GM21381 (cell line): ENCODE results near the gene ABI1.

Experiments used
- ATAC-seq: cut with Tn5 transposase; IDR thresholded peaks from one replicate; pipeline ENCODE4 v1.9.1; 2021; ENCODE audit warnings: mild to moderate bottlenecking, moderate library complexity; ENCODE audit not compliant: unreplicated experiment

ABI1 gene

DNA sequence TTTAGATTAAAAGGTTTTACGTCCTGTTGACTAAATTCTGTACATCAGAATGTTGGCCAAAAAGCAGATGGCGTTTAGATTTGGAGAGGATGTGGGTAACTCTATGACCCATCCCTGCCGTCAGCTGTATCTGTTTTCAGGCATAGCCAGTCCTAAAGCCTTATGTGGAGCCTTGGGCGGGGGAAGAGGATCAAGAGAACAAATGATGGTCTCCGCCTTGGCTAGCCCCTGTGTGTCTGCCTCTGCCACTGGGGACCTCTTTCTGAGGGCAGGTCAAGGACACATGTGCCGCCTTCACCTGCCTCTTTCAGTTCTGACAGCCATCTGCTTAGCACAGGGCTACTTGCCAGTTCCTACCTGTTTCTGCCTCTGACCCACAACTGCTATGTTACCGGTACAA is 139.2 kb downstream of the ABI1 start:
- ATAC-seq, result no peak

DNA sequence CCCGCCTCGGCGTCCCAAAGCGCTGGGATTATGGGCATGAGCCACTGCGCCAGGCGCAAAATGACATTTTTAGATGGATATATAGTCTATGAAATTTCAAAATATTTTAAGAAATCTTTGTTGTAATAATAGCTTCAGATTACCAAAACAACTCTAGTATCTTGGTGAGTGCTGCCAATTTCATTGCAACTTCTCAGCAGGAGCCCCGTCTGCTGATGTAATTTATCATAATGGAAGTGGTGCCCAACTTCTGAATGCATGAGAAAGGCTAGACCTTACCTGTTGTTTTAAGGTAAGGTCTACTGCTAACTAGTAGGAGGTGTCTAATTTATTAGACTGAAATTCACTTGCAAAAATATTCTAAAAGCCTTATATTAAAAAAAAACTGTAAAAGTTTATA is 143.3 kb downstream of the ABI1 start:
- no peak for ATAC-seq

DNA sequence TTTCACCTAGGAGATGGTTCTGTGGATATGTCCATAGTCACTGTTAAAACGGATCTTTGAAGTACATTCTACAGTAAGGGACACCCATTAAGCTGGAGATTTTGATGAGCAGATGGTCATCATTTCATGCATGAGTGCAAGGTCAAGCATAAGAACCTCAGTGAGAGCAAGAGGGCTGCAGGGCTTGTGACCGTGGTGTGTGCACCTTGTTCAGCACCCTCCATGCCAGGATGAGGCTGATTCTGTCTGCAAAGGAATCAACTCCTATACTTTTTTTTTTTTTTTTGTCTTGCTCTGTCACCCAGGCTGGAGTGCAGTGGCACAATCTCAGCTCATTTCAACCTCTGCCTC is 145.6 kb downstream of the ABI1 start:
- no peak for ATAC-seq

DNA sequence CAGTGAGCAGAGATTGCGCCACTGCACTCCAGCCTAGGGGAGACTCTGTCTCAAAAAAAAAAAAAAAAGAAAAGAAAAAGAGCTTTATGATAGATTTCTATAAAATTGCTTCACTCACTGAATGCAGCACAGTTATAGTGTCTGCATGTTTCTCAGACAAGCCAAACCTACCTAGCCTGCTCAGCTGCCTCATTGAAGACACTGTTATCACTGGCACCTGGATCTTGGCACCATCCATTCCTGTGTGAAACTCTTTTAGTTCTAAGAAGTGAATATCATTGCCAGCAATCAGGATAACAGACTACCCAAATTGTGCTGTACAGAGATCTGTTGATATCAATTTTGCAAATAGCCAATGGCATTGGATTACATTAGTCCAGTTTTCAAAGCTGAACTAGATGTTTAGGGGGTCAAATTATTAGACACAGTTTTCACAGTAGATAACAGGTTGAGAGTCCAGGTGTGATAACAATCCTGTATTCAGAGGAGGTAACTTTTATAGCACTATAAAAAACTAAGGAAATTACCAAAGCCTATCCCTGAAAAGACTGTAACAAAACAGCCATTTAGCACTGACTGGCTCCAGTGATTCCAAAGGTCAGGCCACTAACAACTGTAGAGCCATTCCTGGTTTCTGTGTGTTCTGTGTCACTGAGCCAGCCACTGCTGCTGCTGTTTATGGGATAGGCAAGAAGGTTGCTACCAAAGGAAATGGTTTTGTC is 146.2 kb downstream of the ABI1 start:
- ATAC-seq, result no peak

GRCh38 chr10:26711324-26711723 is 149.4 kb downstream of the ABI1 start:
- no peak for ATAC-seq

GRCh38 chr10:26706936-26707335 is 153.8 kb downstream of the ABI1 start:
- no peak for ATAC-seq

- ATAC-seq, result no peak
These were observed 154.6 kb downstream of the ABI1 start for GRCh38 chr10:26706206-26706605.

- no peak for ATAC-seq
These were observed 156.8 kb downstream of the ABI1 start for GRCh38 chr10:26703974-26704373.

DNA sequence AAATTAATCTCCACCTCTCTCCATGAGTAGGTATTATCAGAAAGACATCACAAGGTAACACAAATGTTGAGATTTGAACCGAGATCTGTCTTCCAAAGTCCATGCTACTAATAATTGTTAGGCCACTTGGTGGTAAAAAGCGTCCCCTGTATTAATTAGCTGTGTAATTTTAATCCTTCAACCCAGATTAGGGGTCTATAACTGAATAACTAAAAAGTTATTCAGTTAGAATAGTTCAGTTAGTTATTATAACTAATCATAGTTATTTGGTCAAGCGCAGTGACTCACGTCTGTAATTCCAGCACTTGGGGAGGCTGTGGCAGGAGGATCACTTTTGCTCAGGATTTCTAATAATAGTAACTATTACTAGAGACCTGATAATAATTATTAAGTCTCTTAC is 157.7 kb downstream of the ABI1 start:
- ATAC-seq, result no peak

DNA sequence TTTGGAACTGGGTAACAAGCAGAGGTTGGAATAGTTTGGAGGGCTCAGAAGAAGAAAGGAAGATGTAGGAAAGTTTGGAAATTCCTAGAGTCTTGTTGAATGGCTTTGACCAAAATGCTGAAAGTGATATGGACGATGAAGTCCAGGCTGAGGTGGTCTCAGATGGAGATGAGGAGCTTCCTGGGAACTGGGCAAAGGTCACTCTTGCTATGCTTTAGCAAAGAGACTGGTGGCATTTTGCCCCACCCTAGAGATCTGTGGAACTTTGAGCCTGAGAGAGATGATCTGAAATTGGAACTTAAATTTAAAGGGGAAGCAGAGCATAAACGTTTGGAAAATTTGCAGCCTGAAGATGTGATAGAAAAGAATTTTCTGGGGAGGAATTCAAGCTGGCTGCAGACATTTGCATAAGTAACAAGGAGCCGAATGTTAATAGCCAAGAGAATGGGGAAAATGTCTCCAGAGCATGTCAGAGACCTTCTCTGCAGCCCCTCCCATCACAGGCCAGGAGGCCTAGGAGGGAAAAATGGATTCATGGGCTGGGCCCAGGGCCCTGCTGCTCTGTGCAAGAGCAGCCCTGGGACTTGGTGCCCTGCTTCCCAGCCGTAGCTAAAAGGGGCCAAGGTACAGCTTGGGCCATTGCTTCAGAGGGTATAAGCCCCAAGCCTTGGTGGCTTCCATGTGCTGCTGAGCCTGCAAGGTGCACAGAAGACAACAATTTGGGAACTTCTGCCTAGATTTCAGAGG is 159.7 kb downstream of the ABI1 start:
- ATAC-seq, result no peak

DNA sequence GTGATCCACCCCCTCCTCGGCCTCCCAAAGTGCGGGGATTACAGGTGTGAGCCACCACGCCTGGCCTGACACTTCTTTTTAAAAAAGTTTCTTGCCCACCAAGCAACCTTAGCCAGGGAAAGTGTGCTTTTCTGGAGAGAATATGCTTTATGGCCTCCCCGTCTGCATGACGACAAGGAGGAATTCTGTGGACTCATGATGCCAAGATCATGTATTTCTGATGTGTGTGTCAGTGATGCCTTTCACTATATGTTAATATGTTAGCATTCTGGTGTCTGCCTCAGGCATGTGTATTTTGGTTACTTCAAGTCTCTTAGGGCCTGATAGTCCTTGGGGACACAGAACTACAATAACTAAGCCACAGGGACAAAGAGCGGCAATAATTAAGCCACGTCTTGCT is 161.1 kb downstream of the ABI1 start:
- no peak for ATAC-seq

DNA sequence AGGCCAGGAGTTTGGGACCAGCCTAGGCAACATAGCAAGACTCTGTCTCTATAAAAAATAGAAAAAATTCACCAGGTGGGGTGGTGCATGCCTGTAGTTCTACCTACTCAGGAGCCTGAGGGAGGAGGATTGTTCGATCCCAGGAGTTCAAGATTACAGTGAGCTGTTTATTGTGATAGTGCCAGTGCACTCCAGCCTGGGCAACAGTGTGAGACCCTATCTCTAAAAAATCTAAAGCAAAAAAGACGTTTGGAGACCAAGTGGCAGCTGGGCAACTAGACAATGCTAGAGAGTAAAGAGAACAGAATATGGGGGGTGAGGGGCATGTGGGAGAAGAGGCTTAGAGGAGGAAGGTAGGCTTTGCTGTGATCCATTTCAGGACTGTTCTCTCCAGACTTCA is 161.8 kb downstream of the ABI1 start:
- no peak for ATAC-seq

DNA sequence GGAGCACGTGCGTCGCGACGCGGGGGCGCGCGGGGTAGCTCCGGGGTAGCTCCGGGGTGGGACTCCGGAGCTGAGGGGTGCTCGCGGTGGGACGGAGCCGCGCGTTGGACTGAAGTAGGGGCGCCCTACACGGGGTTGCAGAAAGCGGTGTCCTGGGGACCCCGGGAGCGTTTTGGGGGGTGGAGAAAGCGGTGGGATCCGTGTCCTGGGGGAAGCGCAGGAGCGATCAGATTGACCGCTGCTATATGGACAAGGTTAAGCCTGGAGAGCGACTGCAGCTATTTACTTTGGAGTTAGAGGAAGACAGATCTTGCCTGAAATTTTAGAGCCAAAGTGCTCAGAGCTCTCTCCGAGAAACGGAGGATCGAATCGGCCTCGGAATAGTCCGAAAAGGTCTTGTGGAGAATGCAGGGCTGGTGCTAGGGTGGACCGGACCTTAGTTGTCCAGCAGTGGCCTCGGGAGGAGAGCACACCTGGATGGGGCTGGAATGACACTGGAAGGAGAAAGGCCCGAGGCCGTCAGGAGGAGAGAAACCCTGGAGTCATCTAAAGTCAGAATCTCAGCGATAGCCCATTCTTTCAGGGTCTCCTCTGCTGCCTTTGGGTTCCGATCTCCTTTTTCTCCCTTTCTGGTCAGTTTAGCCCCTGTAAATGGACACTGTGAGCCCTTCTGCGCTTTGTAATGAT is 162.7 kb downstream of the ABI1 start:
- no peak for ATAC-seq

- peak; percentile 82 for ATAC-seq
These were observed 163.4 kb downstream of the ABI1 start, which contains the start of gene PDSS1 for GRCh38 chr10:26697163-26697921. Gene PDSS1, plus strand, starts transcription at chr10:26697701. Its CDS starts 11 bp downstream, at chr10:26697712.

DNA sequence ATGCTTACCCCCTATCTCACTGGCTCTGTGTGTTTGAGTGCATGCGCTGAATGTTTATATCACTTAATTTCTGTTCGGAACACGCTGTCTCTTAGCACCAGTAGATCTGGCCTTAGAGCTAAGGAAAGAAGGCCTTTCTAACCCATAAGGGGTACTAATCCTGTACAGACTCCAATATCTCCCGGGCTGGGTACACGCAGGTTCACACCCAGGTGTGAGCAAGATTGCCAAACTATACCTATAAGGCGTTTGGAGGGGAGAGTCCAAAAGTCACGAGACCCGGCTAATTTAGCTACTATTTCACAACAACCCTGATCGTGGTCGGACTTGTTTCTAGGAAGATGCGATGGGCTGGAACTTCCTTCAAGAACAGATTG is 164.0 kb downstream of the ABI1 start:
- peak; percentile 0 for ATAC-seq
